ENCODE data around the gene KCNQ4. TPM values are rescaled to one million over a fixed set of nuclear protein-coding genes. Genes with fewer than 3 reads are reported as not detected.

KCNQ4 gene
- total RNA-seq, 1 experiment from 2014 or later: 0.81 TPM

GRCh38 chr1:40853113-40853884, 69.7 kb downstream of the KCNQ4 start:
- CTCF ChIA-PET: interaction anchor here (0.6 to 1.5 kb wide), 6 partner anchors 9 to 150 kb away, joined by 3 to 6 read pairs (median 4); partner anchors contain the start of gene CITED4
- DNase-seq: no peak
- no peaks in the 10 kb centered on the region for H3K4me1 ChIP-seq (replicated peaks; ENCODE audit: insufficient read depth)

GRCh38 chr1:40853885-40854170, 70.2 kb downstream of the KCNQ4 start:
- intact Hi-C loops (cut with micrococcal nuclease; ENCODE audit: unreplicated experiment): loop anchor here (5.0 kb wide), 1 partner anchor 322 kb away; the partner anchor contains the start of gene ZNF684

More at GRCh38 chr1:40853113-40853884, 69.7 kb downstream of the KCNQ4 start:
- H3K4me3 ChIP-seq: no peak overlapping the region
- H3K36me3 ChIP-seq (ENCODE audit: low read depth): no peaks in the 10 kb centered on the region
- no peak overlapping the region for H3K4me2 ChIP-seq
- H3K9me3 ChIP-seq (ENCODE audit: insufficient read depth, low read depth): no peaks in the 10 kb centered on the region
- no TSS peak for BruUV-seq (replicated peaks)
- POLR2A ChIA-PET (ENCODE audit: unreplicated experiment): interaction anchor here (0.6 to 0.7 kb wide), 3 partner anchors 9 to 24 kb away, joined by 3 to 5 read pairs (median 3); partner anchors contain the start of gene CITED4
- H3F3A ChIP-seq (ENCODE audit: insufficient read depth, low read depth): peaks cover 9% of the 10 kb centered on the region; the same call in 1 of the 2 replicates
- no peak for TF ChIP-seq EZH2 (IDR thresholded peaks at IDR 0.05; ENCODE audit: low read depth)
- TF ChIP-seq CTCF (conservative IDR thresholded peaks at IDR 0.05): no peak
- H4K20me1 ChIP-seq (ENCODE audit: insufficient read depth): no peaks in the 10 kb centered on the region
- intact Hi-C loops (cut with micrococcal nuclease; ENCODE audit: unreplicated experiment): loop anchor here (5.0 kb wide), 1 partner anchor 321 kb away; the partner anchor contains the start of gene ZNF684
- no peaks in the 10 kb centered on the region for H3K9me2 ChIP-seq (ENCODE audit: insufficient read depth)
- no peaks in the 10 kb centered on the region for H3K79me2 ChIP-seq (ENCODE audit: low read depth)
- no peak overlapping the region for H3K27ac ChIP-seq
- H2AFZ ChIP-seq: no peak overlapping the region
- H3K27me3 ChIP-seq (ENCODE audit: insufficient read depth, low read depth): no peaks in the 10 kb centered on the region

GRCh38 chr1:40855513-40855912, 71.9 kb downstream of the KCNQ4 start:
- ChIA-PET POLR2A (ENCODE audit: unreplicated experiment) (no interaction called here), CTCF (interaction anchor here (1.4 kb wide), 1 partner anchor 97 kb away, joined by 3 read pairs; no protein-coding TSS in a partner anchor)
- no peaks in the 10 kb centered on the region for H3K9me2 ChIP-seq (ENCODE audit: insufficient read depth)
- H3K27me3 ChIP-seq (ENCODE audit: insufficient read depth, low read depth): no peaks in the 10 kb centered on the region
- TF ChIP-seq CTCF (conservative IDR thresholded peaks at IDR 0.05) (no peak; the same call in 1 of the 2 replicates), EZH2 (IDR thresholded peaks at IDR 0.05; ENCODE audit: low read depth) (no peak)
- H3K4me2 ChIP-seq: no peak overlapping the region
- H4K20me1 ChIP-seq (ENCODE audit: insufficient read depth): no peaks in the 10 kb centered on the region
- H3K79me2 ChIP-seq (ENCODE audit: low read depth): peaks cover 5% of the 10 kb centered on the region
- DNase-seq: no peak
- H3K9me3 ChIP-seq (ENCODE audit: insufficient read depth, low read depth): no peaks in the 10 kb centered on the region
- H3K36me3 ChIP-seq (ENCODE audit: low read depth): no peaks in the 10 kb centered on the region
- peaks cover 10% of the 10 kb centered on the region; the same call in 1 of the 2 replicates for H3F3A ChIP-seq (ENCODE audit: insufficient read depth, low read depth)
- no TSS peak for BruUV-seq (replicated peaks)
- H3K27ac ChIP-seq: no peak overlapping the region
- H3K4me3 ChIP-seq: no peak overlapping the region
- H3K4me1 ChIP-seq (replicated peaks; ENCODE audit: insufficient read depth): peaks cover 8% of the 10 kb centered on the region
- no peak overlapping the region for H2AFZ ChIP-seq
- intact Hi-C loops (cut with micrococcal nuclease; ENCODE audit: unreplicated experiment): no loop called here

More at GRCh38 chr1:40853885-40854170, 70.2 kb downstream of the KCNQ4 start:
- ChIA-PET POLR2A (ENCODE audit: unreplicated experiment) (no interaction called here), CTCF (interaction anchor here (0.6 to 1.5 kb wide), 2 partner anchors 36 to 81 kb away, joined by 4 to 6 read pairs; no protein-coding TSS in a partner anchor)
- no peak for TF ChIP-seq EZH2 (IDR thresholded peaks at IDR 0.05; ENCODE audit: low read depth)
- Histone ChIP-seq H3K4me3 (no peak overlapping the region), H3K79me2 (ENCODE audit: low read depth) (no peaks in the 10 kb centered on the region), H3K36me3 (ENCODE audit: low read depth) (no peaks in the 10 kb centered on the region), H3K4me1 (replicated peaks; ENCODE audit: insufficient read depth) (no peaks in the 10 kb centered on the region), H2AFZ (no peak overlapping the region), H3K9me3 (ENCODE audit: insufficient read depth, low read depth) (no peaks in the 10 kb centered on the region), H3F3A (ENCODE audit: insufficient read depth, low read depth) (peaks cover 10% of the 10 kb centered on the region; the same call in 1 of the 2 replicates), H3K27ac (no peak overlapping the region), H3K27me3 (ENCODE audit: insufficient read depth, low read depth) (no peaks in the 10 kb centered on the region), H3K9me2 (ENCODE audit: insufficient read depth) (no peaks in the 10 kb centered on the region), H3K4me2 (no peak overlapping the region), H4K20me1 (ENCODE audit: insufficient read depth) (no peaks in the 10 kb centered on the region)
- DNase-seq: no peak
- no TSS peak for BruUV-seq (replicated peaks)

Data from PC-9 (cell line).